Gastrocnemius medialis (tissue), 4 donors: ENCODE results near the gene GFRA3. TPM values are rescaled to one million over a fixed set of nuclear protein-coding genes. Genes with fewer than 3 reads are reported as not detected.
A peak's percentile ranks its signal among the peaks of the same experiment; 100 is the strongest.

Source experiments
- ATAC-seq, 2 donors: fragments of 150-250 bp; one replicate each; pipeline ENCODE4 v1.9.1; 2016
- DNase-seq, 2 donors: peaks; one replicate each; pipeline ENCODE4 v3.0.0-alpha.2; 2019
- H3K27ac ChIP-seq, 4 donors: fragments of 200-600 bp; sonication (generic); 1 replicate in 1 of 4; 2 replicates in 3 of 4; pipeline ENCODE4 v1.5.1; 2016 to 2018; ENCODE audit warnings: mild to moderate bottlenecking in 2 of 4, moderate library complexity in 1 of 4
- H3K27me3 ChIP-seq, 3 donors: fragments of 200-600 bp; sonication (generic) in 2 of 3; 1 replicate in 1 of 3; 2 replicates in 2 of 3; pipeline versions ENCODE4 v1.5.1 to v1.6.0; 2016 to 2019; ENCODE audit warnings: mild to moderate bottlenecking in 1 of 3, moderate library complexity in 1 of 3
- H3K36me3 ChIP-seq, 2 donors: fragments of 200-600 bp; sonication (generic) in 1 of 2; one replicate each; pipeline ENCODE4 v1.5.1; 2017 to 2018
- H3K4me1 ChIP-seq, 2 donors: fragments of 200-600 bp; sonication (generic) in 1 of 2; one replicate each; pipeline ENCODE4 v1.5.1; 2016 to 2017; ENCODE audit warnings: mild to moderate bottlenecking in 2 of 2
- H3K4me3 ChIP-seq, 4 donors: fragments of 200-600 bp; sonication (generic) in 3 of 4; 1 replicate in 1 of 4; 2 replicates in 3 of 4; pipeline ENCODE4 v1.5.1; 2016 to 2019; ENCODE audit warnings: mild to moderate bottlenecking in 2 of 4
- H3K9me3 ChIP-seq, 3 donors: fragments of 200-600 bp; sonication (generic) in 2 of 3; 1 replicate in 1 of 3; 2 replicates in 2 of 3; pipeline ENCODE4 v1.5.1; 2016 to 2019
- POLR2A ChIP-seq, 2 donors: fragments of 450-650 bp; IDR thresholded peaks; one replicate each; pipeline ENCODE4 v1.6.1; 2017; ENCODE audit warnings: antibody characterized with exemption in 2 of 2, mild to moderate bottlenecking in 2 of 2, moderate library complexity in 2 of 2
- in situ Hi-C, 4 donors: fragments of 200-750 bp; cut with MboI; loops; one replicate each; pipeline versions ENCODE4 v1.15.0 to v1.8.0; 2017; ENCODE audit warnings: low sequenced_read_pairs in 4 of 4
- intact Hi-C: fragments of 100-400 bp; cut with DNase I; formaldehyde crosslinking; loops from one replicate; pipeline ENCODE4 v1.15.1; 2023; ENCODE audit warnings: low total_unique reads
- total RNA-seq, 4 donors: library from RNA; depleted of rRNA; stranded (reverse); fragments of >200 nt; gene quantifications; one replicate each; pipeline versions ENCODE4 v1.1.0 to v1.2.3, GENCODE V29; 2016
- TF ChIP-seq, protein P1 (sequence below), 5 experiments: fragments of 450-650 bp in 3 of 5; fragments of 200-600 bp in 2 of 5; sonication (generic) in 2 of 5; IDR thresholded peaks in 4 of 5; conservative IDR thresholded peaks in 1 of 5; 1 replicate in 4 of 5; 2 replicates in 1 of 5; pipeline ENCODE4 v1.5.1; 2016 to 2019; ENCODE audit warnings: antibody characterized with exemption in 5 of 5, mild to moderate bottlenecking in 3 of 5, moderate library complexity in 3 of 5

The GFRA3 gene
- total RNA-seq, 4 donors from 2014 or later: 0.42 TPM; not detected in 3

DNA sequence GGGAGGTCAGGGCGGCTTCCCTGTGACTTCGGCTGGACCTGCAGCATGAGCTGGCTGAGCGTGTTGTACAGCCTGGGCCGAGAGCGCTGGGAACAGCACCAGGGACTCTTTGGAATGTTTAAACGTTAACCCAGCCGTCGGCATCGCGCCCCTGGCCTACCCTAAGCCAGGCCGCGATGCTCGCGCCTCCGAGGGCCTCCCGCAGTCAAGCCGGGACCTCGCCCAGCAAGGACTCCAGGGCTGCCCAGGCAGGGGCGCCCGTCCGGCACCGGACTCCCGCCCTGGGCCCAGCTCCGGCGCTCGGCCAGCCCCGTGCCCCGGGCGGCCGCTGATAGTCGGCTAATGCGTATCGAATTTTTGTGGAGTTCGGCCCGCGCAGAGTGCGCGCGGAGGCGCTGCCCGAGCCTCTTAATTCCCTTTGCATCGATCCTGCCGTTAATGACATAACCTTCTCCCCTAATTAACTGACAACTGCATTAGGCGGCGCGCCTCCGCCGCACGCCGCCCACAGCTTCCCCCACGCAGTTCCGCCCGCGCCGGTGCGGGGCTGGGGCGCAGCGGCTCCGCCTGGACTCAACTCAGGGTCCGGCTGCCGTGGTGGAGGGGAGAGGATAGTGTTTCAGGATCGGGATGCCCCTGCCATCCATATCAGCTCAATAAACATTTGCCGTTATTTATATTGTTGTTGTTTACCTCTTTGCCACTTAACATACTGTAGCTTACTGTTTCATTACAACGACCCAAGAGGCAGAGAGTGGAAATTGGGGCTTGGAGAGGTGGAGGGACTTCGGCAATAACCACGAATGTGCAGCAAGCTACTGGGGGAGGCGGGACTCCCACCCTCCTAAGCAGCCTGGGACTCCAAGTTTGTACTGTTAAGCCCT is 32.5 kb downstream of the GFRA3 start:
- Histone ChIP-seq H3K27me3 (no peaks in the 10 kb centered on the region), H3K4me3 (peak overlapping the region; percentile 57 to 84 (median 72)), H3K27ac (peak overlapping the region in 2 of 4 donors; percentile 10 to 19), H3K36me3 (no peaks in the 10 kb centered on the region), H3K4me1 (no peaks in the 10 kb centered on the region), H3K9me3 (no peaks in the 10 kb centered on the region)
- in situ Hi-C loops (no loop called here), intact Hi-C loops (no loop called here)
- DNase-seq (no peak), ATAC-seq (peak; percentile 58 to 77)
- TF ChIP-seq POLR2A (IDR thresholded peaks at IDR 0.05): no peak
- TF ChIP-seq, protein P1, sequence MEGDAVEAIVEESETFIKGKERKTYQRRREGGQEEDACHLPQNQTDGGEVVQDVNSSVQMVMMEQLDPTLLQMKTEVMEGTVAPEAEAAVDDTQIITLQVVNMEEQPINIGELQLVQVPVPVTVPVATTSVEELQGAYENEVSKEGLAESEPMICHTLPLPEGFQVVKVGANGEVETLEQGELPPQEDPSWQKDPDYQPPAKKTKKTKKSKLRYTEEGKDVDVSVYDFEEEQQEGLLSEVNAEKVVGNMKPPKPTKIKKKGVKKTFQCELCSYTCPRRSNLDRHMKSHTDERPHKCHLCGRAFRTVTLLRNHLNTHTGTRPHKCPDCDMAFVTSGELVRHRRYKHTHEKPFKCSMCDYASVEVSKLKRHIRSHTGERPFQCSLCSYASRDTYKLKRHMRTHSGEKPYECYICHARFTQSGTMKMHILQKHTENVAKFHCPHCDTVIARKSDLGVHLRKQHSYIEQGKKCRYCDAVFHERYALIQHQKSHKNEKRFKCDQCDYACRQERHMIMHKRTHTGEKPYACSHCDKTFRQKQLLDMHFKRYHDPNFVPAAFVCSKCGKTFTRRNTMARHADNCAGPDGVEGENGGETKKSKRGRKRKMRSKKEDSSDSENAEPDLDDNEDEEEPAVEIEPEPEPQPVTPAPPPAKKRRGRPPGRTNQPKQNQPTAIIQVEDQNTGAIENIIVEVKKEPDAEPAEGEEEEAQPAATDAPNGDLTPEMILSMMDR (IDR thresholded peaks at IDR 0.05 in 4 of 5, conservative IDR thresholded peaks at IDR 0.05 in 1 of 5): no peak

DNA sequence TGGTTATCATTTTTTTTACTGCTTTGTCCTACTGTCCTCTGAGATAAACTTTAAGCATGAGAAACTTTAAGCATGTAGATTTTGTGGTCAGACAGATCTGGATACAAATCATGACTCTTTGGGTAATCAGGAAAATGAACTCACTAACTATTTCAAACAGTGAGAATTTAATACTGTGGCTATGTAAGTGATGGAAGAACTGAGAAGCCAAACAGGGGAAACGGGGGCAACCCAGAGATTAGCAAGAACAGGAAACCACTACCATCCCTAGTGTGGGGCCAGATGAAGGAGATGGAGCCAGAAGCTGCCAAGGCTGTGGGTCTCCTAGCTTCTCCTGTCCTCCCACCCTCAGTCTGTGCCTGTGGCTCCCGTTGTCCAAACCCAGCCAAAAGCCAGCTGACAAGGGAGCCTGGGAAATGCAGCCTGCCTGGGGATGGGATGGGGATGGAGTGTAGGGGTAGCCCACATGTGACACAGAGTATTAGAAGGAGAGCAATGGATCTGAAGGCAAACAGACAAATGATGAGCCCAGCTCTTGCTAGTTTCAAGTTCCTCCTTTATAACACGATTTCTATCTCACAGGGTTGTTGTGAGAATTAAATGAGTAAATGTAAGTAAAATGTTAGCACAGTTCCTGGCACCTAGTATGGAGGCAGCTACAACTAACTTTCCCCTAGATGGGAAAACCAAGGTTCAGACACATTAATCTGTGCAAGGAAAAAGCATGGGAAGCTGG is 33.6 kb downstream of the GFRA3 start:
- in situ Hi-C loops (no loop called here), intact Hi-C loops (no loop called here)
- no peak for DNase-seq
- Histone ChIP-seq H3K9me3 (no peaks in the 10 kb centered on the region), H3K27me3 (no peaks in the 10 kb centered on the region), H3K27ac (no peak overlapping the region), H3K4me3 (no peak overlapping the region), H3K36me3 (no peaks in the 10 kb centered on the region), H3K4me1 (no peaks in the 10 kb centered on the region)
- TF ChIP-seq, protein P1 (IDR thresholded peaks at IDR 0.05 in 4 of 5, conservative IDR thresholded peaks at IDR 0.05 in 1 of 5): no peak
- no peak for TF ChIP-seq POLR2A (IDR thresholded peaks at IDR 0.05)
- ATAC-seq: no peak

DNA sequence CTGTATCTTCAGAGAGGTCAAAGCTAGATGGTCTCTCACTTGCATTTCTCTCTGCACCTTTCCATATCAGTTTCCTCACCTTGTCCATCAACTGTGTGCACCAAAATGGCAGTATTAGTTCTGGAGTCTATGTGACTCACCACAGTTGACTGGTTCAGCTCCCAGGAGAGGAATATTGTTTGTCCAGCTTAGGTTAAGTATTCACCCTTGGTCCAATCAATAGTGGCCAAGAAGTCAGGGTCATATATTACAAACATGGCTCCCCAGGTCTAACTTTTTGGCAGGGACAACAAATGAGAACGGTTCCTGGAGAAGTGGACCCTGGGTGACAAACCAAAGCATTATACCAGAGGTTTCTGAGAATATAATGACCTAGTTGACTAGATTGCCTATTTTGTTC is 36.4 kb downstream of the GFRA3 start:
- no peaks in the 10 kb centered on the region for H3K36me3 ChIP-seq
- no peak for ATAC-seq
- intact Hi-C loops (no loop called here), in situ Hi-C loops (no loop called here)
- H3K4me3 ChIP-seq: no peak overlapping the region
- no peaks in the 10 kb centered on the region for H3K4me1 ChIP-seq
- DNase-seq: no peak
- H3K27me3 ChIP-seq: no peaks in the 10 kb centered on the region
- TF ChIP-seq, protein P1 (IDR thresholded peaks at IDR 0.05 in 4 of 5, conservative IDR thresholded peaks at IDR 0.05 in 1 of 5): no peak
- no peak for TF ChIP-seq POLR2A (IDR thresholded peaks at IDR 0.05)
- H3K9me3 ChIP-seq: no peaks in the 10 kb centered on the region
- H3K27ac ChIP-seq: no peak overlapping the region

- no peaks in the 10 kb centered on the region for H3K36me3 ChIP-seq
- in situ Hi-C loops: no loop called here
These were observed 39.8 kb downstream of the GFRA3 start for GRCh38 chr5:138234651-138235050.

More at GRCh38 chr5:138234651-138235050, 39.8 kb downstream of the GFRA3 start:
- no peaks in the 10 kb centered on the region for H3K9me3 ChIP-seq
- DNase-seq (no peak), ATAC-seq (no peak)
- no peak overlapping the region for H3K27ac ChIP-seq
- intact Hi-C loops: no loop called here
- no peak overlapping the region for H3K4me3 ChIP-seq
- TF ChIP-seq, protein P1 (IDR thresholded peaks at IDR 0.05 in 4 of 5, conservative IDR thresholded peaks at IDR 0.05 in 1 of 5): no peak
- TF ChIP-seq POLR2A (IDR thresholded peaks at IDR 0.05): no peak
- H3K4me1 ChIP-seq: no peaks in the 10 kb centered on the region
- no peaks in the 10 kb centered on the region for H3K27me3 ChIP-seq
